Inferior parietal cortex (tissue), 1 donor: ENCODE data around the gene LRMDA.
A peak's percentile ranks its signal among the peaks of the same experiment; 100 is the strongest.

Experiments
- DNase-seq: peaks from one replicate; pipeline ENCODE4 v3.0.0-alpha.2; 2016; ENCODE audit errors: extremely low spot score

The LRMDA gene

DNA sequence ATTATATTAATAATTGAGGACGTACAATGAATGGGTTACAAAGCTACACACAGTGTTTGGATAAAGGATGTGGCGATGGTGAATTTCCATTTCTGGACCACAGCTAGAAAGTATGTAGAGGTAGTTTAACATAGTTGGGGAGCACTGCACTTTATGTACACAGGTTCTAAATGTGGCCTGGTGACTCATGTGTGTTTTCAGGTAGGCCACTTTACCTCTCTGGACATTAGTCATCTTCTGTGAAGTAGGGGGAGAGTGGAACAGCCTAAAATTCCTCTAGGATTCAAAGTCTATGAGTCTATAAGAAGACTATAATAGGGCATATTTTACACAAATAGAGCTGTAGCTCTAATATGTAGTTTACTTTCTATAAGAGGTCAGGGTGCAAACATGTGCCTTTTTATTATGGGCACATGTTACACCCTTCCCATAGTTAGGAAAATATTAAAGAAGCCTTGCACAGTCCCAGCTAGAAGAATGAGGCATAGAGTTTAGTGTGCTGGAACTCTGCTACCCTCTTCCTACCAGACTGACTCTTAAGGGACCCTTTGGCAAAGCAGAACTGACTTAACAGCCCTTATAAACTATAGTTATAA is 594.9 kb downstream of the LRMDA start:
- no peak for DNase-seq

DNA sequence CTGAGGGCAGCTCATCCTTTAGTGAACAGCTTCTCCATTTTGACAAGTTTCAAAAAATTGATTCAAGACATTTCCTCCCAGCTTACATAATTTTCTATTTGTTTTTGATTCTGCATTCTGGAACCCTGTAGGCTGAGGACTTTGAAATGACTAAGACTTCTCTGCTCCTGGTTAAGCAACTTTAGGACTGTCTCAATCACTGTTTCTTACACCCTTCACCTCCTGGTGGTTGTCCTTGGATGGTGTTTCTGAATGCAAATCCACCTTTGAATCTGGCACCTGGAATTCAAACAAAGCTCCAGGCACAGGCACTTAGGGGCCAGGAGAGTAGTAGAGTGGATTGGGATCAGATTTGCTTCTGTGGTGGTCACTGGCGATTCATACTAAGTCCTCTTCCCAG is 595.5 kb downstream of the LRMDA start:
- no peak for DNase-seq

DNA sequence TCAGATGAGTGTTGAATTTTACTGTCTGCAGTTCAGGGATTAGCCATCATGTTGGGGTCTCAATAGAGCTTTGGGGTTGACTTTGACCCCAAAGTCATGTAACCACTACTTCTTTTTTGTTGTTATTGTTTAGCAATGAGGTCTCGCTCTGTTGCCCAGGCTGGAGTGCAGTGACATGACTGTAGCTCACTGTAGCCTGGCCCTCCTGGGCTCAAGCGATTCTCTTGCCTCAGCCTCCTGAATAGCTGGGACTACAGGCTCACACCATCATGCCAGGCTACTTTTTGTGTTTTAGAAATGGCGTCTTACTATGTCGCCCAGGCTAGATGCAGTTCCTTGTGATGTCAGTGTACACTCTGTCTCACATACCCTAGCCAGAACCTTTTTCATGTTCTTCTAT is 598.4 kb downstream of the LRMDA start:
- no peak for DNase-seq

DNA sequence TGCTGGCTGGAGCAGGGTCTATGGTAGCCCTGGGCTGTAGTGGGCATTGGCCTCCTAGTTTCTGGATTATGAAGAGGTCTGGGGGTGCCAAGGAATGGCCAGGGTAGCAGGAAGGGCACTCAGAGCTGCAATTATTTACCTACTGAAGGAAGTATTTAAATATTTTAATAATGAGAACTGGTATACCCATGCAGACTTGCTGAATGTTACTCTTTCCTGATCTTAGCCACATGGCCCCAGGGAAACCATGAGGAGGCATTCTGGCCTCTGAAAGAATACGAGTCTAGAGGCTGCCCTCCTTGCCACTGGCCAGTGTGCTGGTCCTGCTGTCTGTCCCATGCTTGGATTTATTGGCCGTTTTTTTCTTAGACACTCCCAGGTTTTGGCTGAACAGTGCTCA is 599.7 kb downstream of the LRMDA start:
- DNase-seq, result no peak

DNA sequence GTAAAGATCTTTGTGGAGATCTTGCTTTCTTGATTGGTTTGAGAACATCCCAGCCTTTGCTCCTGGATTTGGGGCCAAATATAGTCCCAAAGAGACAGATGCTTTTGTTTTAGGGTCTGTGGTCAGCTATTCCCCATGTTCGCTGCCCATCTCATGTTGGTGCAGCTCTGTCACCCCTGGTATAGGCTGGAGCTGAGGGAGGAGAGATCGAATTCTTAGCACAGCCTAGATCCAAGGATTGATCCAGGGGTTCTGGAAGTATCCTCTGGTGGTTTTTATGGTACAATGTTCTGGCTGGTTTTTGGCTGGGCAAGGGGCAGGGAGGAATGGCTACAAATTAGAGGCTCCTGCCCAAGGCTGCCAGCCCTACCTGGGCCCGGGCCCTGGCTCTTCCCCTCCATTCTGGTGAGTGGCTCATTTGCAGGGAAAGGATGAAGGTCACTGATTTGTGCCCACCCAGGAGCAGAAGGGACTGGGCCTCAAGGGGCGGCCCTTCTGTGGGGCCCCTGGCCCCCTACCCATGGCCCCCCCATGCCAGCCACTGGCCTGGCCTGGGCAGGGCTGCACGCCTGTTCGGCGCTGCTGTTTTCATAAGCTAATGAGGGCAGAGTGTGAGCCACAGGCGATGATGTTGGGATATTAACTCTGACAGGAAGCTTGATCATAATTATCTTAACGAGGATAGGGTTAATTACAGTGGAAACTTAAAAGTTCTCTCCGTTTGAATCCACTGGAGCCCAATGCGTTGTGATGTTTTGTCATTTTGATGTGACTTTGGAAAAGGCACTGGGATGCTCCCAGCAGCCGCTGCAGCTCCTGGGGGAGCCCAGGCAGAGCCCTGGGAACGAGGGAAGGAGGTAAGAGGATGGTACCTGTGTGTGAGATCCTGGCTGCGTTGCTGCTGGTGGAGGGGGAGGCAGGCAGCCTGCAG is 600.6 kb downstream of the LRMDA start:
- DNase-seq, result no peak

DNA sequence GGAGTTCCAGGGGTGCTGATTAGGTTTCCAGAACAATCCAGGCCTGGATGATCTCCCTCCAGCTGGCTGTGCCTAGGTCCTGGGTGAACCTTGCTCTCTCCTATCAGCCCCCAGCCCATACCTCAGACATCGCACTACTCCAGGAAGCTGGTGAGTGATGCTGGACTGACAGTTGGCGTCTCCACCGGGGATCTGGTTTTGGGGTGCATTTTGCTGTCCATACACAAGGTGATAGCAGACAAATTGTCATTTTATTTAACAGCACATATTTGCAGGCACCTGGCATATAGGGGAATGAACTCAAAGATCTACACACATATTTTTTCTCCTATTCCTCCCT is 601.2 kb downstream of the LRMDA start:
- no peak for DNase-seq

DNA sequence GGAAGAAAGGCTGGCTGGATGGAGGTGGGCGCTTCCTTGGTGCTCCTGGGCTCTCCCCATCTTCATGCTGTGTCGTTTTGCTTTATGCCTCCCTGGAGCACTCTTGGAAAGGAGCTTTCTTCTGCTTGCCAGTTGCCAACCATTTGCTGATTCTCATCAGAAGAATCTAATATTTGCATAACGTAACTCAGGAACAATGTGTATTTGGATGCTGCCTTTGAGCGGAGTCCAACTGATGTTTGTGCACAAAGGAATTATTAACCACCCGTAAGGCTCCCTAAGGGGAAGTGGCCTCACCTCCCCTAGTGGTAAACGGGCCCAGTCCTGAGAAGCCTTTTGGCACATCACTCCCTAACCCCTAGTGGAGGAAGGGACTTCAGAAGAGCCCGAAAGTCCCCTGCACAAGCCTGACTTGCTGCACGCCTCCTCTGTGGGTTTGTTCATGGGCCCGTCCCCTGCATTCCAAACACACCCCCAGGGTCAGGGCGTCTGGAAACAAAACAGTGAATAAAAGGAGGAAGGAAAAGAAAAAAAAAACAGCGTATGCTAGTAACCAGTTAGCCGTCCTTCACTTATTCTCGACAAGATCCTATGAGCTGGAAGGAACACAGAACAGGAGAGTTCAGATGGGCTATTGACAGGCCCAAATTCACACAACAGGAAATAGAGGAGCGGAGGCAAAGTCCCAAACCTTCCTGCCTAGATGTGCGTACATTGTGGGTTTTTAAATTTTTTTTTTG is 602.2 kb downstream of the LRMDA start:
- DNase-seq, result no peak

DNA sequence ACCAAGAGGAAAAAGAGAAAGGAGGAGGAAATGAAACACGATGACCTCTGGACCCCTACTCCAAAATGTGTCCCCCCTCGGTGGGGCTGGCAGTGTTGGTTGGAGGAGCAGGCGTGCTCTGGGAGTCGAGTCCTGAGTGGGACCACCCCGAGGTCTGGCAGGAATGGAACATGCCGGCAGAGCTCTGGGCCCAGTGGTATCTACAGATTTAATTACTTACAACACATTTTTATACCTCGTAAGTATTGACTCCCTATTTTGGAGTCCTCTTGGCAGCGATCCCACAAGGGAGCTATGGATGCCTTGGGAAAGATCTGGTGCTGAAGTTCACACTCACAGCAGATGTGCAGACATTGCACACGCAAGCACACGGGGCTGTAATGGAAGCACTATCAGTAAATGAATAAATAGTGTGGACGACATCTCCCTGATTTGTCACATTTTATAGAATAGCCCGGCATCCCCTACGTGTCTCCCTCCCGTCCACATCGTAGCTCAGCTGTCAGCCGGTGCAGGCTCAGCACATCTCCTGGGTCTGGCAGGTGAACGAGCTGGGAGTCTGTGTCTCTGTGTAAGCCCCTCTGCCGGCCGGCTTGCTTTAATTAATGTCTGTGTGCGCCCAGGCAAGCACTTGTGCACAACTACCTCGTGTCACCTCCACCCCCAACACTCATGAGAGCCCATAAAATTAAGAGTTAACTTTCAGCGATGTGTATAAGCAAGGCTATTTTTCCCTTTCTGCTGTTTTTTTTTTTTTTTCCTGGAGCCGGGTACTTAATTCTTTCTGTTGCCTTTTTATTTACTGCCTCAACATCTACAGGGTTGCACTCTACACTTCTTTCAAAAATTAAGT is 603.2 kb downstream of the LRMDA start:
- DNase-seq, result no peak

DNA sequence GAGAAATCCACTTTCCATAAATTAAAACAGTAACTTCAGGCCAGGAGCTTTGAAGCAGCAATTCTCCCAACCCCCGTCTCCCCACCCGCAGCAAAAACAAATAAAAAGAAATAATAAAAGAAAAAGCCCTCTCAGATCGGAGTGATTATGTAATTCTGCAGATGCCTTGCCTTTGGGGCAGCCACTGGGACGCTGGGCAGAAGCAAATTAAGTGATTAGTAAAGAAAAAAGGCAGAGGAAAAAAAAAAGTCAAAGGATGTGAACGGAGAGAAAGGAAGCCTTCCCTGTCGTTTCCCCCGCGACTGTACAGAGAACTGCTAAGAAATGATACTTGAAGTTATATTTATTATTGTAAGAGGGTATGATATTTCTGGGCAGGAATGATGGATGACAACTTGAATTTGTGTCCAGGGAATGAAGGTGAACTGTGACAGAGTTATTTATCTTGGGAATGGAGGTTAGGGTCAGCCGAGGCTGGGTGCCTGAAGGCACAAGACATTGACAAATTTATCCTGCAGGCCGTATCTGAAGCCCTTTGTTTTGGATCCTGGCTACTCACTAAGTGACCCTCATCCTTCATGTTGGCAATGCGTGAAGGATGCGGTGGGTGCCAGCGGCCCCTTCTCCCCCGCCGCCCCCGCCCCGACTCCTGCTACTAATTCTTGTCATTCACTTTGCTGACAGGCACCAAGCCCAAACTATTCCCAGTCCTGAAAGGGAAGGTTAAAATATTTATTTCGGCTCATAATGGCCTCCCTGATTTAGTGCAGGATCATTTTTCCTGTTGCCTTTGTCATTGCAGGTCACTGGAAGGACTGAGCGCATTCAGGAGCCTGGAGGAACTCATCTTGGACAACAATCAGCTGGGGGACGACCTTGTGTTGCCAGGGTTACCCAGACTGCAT is 604.0 kb downstream of the LRMDA start:
- no peak for DNase-seq

DNA sequence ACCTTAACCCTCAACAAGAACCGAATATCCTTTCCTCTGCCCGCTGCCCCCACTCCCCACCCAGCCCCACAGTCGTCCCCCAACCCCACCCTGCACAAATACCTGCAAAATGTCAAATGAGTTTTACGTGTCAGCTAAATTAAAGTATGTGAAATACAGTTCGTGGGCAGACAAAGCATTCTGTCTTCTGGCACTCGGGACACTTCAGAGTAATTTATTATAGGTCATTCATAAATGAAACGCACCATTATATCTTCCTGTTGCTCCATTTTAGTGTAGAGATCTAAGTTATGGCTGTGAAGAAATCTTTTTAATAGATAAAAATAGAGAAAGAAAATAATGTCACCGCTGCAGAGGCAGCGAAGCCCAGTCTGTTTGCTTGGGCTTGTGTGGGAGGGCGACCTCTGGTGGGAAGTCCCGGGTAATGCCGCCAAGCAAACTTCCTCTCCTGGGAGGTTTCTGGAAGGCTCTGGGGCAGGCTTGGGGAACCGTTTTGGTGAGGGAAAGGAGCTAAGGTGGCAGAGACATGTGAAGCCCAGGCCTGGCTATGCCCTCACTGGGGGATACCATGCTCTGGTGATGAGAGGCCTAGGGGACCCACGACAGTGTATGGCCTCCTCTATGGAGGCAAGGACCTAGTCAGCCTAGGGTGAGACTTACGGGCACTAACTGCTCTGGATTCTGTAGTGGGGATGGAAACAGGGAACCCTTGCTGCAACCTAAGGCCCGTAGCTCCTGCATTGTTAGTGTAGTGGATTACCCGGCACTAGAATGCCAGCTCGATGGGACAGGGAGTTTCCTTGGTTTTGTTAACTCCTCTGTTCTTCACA is 604.9 kb downstream of the LRMDA start:
- peak; percentile 78 for DNase-seq

DNA sequence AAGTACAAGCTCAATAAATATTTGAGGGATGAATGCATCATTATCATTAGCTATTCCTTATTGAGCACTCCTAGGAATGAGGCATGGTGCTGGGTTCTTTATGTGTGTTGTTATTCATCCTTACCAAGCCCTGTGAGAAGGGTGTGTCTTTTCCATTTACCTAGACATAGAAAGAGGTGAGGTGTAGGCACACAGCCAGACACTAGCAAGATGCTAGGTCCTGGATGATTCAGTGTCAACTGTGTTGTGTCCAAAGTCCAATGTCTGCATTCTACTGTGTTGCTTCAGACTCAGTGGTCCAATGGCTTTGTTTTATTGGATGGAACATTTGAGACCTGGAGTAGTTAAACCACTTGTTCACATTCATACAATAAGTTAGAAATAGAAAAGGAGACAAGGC is 605.5 kb downstream of the LRMDA start:
- no peak for DNase-seq

DNA sequence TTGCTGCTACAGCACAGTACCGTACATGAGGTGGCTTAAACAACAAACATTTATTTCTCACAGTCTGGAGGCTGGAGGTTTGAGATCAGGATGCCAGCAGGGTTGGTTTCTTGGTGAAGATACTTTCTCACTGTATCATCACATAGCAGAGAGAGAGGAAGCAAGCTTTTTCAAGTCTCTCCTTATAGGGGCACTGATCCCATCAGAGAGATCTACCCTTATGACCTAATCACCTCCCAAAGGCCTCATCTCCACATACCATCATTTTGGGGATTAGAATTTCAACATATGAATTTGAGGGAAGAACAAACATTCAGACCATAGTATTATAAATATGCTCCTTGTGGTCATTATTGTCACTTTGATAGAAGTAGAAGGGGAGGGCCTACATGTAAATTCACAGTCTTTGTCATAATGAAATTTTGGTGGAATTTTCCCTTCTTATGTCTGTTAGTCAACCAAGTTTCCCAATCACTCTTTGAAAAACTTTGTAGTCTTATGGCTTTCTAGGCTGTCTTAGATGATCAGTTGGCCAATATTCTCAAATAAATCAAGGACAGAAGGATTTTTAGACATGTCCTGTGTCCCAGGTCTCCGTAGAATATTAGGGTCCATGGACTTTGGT is 606.2 kb downstream of the LRMDA start:
- DNase-seq, result no peak

DNA sequence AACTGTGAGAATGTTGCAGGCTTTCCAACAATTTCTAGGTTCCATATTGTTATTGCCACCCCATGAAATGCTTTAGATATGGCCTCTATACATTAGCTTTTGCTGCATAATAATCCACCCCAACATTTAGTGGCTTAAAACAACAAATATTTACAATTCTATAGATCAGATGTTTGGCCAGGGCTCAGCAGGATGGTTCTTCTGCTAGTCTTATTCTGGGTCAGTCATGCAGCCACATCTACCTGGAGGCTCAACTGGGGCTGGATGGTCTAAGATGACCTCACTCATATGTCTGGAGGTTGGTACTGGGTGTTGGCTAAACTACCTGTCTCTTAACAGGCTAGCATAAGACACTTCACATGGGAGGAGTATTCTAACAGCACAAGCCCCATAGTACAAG is 607.3 kb downstream of the LRMDA start:
- no peak for DNase-seq

DNA sequence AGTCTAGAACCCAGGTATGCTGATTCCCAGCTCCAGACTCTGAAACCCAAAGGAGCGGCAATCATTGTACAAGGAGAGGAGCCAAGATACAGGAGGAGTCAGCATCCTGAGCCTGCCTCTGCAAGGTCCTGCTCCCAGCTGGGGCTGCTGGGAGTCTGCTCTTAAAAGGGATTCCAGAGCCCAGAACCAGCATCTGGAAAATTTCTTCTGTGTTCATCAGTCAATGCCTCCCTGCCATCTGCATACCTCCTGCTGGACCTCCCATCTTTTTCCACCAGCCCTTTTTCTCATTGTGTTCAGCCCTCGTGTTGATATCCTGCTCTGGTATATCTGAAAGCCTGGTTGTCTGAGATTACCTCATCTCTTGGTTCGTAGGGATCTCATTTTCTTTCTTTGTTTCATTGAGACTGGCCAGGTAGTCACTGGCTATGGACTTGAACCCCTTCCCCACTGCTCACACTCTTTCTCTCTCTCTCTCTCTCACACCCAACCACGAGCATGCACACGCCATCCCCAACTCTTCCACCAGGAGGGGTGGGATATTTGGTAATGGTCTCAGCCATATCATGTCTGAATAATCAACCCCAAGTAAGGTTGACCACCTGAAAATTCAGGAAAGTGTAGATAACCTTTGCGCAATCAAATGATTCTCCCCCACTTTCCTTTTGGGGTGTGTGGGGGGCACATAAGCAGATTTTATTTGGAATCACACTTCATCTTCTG is 608.8 kb downstream of the LRMDA start:
- no peak for DNase-seq

DNA sequence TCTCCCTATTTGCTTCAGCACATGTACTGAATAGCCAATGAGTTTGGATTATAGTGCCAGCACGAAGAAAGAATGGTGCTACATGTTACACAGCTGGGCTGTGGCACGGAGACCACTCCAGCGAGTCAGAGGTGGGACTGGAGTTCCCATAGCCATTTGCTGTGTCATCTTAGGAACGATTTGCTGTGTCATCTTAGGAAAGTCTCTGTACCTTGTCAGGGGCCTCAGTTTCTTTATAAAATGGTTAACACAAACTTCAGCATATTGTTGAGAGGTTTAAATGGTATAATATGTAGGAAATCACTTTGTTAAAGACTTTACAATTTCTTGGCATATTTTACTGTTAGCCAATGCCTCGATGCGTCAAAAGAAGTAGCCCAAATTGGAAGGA is 609.4 kb downstream of the LRMDA start:
- DNase-seq, result no peak

DNA sequence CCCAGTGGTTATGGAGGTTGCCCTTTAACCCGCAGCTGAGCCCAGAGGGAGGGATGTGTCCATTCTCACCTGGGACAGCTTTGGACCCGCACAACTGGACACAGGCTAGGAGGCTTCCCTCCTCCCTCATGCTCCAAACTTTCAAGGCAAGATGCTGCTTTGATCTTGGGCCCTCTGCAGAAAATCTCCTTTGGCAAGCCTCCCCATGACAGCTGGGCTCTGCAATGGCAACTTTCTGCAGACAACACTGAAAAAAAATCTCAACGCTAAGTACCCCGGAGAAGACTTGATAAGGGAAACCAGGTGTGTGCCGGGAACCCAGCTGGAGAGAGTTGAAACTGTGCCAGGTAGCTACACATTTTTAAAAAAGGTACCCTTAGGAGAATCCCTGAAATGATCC is 610.1 kb downstream of the LRMDA start:
- DNase-seq, result no peak

DNA sequence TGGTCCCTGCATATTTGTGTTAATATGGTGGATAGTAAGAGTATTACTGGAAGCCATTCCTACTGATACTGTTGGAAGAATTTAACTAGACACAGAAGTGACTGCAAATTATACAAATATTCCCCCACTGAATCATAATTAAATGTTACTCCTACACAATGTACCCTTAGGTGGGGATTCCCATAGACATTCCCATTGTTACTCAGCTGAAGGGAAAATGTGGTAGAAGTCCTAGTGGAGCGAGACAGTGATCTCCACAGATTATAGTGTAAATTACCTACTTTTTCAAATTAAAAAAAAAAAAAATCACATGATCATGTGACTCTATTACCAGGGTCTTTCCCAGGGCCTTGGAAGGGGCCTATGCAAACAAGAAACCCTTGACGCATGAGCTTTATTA is 611.8 kb downstream of the LRMDA start:
- no peak for DNase-seq

DNA sequence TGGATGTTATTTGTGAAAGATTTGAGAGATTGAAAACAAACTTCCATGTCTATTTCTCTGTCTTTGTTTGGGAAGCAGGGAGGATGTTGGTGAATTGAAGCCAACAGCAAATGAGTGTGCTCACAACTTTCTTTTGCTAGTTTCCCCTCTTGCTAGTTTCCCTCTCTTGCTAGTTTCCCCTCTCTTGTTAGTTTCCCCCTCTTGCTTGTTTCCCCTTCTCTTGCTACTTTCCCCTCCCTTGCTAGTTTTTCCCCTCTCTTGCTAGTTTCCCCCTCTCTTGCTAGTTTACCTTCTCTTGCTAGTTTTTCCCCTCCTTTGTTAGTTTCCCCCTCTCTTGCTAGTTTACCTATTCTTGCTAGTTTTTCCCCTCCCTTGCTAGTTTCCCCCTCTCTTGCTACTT is 613.3 kb downstream of the LRMDA start:
- no peak for DNase-seq

DNA sequence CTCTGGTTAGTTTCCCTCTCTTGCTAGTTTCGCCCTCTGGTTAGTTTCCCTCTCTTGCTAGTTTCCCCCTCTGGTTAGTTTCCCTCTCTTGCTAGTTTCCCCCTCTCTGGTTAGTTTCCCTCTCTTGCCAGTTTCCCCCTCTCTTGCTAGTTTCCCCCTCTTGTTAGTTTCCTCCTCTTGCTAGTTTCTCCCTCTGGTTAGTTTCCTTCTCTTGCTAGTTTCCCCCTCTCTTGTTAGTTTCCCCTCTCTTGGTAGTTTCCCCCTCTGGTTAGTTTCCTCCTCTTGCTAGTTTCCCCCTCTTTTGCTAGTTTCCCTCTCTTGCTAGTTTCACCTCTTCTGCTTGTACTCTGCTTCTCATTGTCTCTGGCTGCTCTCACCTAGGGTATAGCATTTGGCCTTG is 613.8 kb downstream of the LRMDA start:
- no peak for DNase-seq
